ENCODE measurements around the gene CPNE5. TPM values are rescaled to one million over a fixed set of nuclear protein-coding genes. Genes with fewer than 3 reads are reported as not detected.
"Not testable (repeated sequence)": the region's sequence is repeated elsewhere in the genome, so short reads cannot be mapped to it uniquely, and the experiment has no call there.

CPNE5 gene
- total RNA-seq, 1 donor from 2014 or later, result 0.72 TPM

DNA sequence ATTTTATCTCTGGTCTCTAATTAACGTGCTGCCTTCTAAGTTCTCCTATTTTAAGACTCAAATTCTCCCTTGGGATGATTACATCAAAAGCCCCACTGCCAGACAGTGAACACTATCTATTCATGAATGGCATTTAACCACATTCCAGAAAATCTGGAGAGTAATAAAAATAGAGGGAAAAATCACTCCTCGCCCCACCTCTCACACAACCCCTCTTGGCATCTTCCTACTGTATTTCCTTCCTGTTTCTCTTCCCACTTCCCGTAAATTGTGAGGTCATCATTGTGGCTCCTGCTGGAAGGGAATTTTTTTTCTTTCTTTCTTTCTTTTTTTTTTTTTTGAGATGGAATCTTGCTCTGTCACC lies 110.1 kb downstream of the CPNE5 start:
- H3K4me3 Mint-ChIP-seq, result no peak overlapping the region
- DNase-seq (ENCODE audit: extremely low spot score, unreplicated experiment), result no peak
- peaks cover 34% of the 10 kb centered on the region for H3K4me1 Mint-ChIP-seq (ENCODE audit: unreplicated experiment)
- H3K36me3 Mint-ChIP-seq, result no peaks in the 10 kb centered on the region
- no peaks in the 10 kb centered on the region for H3K27me3 Mint-ChIP-seq
- H3K9me3 Mint-ChIP-seq, result no peaks in the 10 kb centered on the region
- TF ChIP-seq, protein P1, sequence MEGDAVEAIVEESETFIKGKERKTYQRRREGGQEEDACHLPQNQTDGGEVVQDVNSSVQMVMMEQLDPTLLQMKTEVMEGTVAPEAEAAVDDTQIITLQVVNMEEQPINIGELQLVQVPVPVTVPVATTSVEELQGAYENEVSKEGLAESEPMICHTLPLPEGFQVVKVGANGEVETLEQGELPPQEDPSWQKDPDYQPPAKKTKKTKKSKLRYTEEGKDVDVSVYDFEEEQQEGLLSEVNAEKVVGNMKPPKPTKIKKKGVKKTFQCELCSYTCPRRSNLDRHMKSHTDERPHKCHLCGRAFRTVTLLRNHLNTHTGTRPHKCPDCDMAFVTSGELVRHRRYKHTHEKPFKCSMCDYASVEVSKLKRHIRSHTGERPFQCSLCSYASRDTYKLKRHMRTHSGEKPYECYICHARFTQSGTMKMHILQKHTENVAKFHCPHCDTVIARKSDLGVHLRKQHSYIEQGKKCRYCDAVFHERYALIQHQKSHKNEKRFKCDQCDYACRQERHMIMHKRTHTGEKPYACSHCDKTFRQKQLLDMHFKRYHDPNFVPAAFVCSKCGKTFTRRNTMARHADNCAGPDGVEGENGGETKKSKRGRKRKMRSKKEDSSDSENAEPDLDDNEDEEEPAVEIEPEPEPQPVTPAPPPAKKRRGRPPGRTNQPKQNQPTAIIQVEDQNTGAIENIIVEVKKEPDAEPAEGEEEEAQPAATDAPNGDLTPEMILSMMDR (conservative IDR thresholded peaks at IDR 0.05), result no peak
- H3K27ac Mint-ChIP-seq, result no peak overlapping the region

DNA sequence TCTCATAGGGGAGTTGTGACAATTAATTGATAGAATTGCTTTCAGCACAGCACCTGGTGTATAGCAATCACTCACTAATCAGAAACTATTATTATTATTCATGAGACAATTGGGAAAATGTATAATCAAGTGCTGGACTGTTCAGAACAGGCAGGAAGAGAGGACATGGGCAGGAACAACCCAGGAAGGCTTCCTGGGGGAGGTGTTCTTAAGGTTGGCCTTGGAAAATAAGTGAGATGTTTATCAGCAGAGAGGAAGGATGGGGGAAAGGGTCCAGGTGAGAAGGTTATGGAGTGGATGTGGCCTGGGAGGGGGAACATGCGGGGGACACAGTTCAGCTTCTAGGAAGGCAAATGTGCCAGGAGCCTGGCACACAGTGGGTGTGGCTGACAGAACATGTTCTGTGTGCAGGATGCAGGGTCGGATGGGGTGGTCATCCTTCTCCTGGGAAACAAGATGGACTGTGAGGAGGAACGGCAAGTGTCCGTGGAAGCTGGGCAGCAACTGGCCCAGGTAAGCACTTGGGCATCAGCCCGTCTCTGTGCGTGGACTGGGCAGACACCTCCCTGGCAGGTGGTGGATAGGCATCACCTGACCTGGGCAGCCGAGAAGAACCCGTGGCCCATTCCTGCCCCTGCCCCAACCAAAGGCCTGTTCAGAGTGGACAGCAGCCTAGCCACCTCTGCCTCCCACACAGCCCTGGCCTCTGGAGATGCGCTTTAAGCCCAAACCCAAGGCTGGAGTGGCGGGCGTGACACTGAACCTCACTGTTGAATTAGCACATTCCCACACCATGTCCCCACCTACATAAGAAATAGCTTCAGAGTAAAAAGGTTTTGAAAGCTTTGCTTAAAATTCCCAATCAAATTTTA lies 110.7 kb downstream of the CPNE5 start:
- Mint-ChIP-seq H3K4me3 (no peak overlapping the region), H3K27ac (peak overlapping the region; percentile 40), H3K27me3 (no peaks in the 10 kb centered on the region), H3K36me3 (no peaks in the 10 kb centered on the region), H3K4me1 (ENCODE audit: unreplicated experiment) (peaks cover 34% of the 10 kb centered on the region), H3K9me3 (no peaks in the 10 kb centered on the region)
- DNase-seq (ENCODE audit: extremely low spot score, unreplicated experiment), result no peak
- TF ChIP-seq, protein P1 (conservative IDR thresholded peaks at IDR 0.05), result no peak

DNA sequence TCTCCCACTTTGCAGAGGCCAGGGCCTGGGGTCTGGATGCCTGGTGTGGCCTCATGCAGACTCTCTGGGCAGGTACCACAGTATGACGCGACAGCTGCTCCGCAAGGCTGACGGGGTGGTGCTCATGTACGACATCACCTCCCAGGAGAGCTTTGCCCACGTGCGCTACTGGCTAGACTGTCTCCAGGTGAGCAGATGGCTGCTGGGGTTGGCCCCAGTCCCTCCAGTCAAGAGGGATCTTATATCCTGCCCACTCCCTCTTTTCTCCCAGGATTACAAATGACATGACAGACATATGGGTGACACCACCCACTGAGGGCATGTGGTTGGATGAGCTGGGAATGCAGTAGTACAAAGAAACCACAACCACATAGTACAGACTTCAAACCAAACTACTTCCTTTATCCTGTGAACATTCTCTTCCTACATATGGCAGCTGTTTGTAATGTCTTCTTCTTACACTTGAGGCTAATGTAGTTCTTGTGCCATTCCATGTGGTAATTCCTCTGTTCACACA lies 111.7 kb downstream of the CPNE5 start:
- Mint-ChIP-seq H3K27ac (peak overlapping the region; percentile 54), H3K4me1 (ENCODE audit: unreplicated experiment) (peaks cover 34% of the 10 kb centered on the region), H3K4me3 (no peak overlapping the region), H3K27me3 (no peaks in the 10 kb centered on the region), H3K9me3 (no peaks in the 10 kb centered on the region), H3K36me3 (no peaks in the 10 kb centered on the region)
- TF ChIP-seq, protein P1 (conservative IDR thresholded peaks at IDR 0.05), result no peak
- DNase-seq (ENCODE audit: extremely low spot score, unreplicated experiment), result no peak

DNA sequence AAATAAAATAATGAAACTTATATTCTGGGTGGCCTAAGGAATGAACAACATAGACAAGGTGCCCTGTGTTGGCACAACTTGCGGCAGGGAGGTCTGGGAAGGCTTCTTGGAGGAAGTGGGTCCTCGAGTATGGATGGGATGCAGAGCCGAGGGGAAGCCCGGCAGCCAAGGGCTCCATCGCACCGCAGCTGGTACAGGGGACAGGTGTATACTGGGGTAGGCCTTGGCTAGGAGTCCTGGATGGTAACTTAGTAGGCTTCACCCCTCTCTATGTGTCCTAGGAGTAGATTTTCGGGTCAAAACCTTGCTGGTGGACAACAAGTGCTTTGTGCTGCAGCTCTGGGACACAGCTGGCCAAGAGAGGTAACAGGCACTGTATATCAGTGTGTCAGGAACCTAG lies 113.7 kb downstream of the CPNE5 start:
- Mint-ChIP-seq H3K4me1 (ENCODE audit: unreplicated experiment) (peaks cover 37% of the 10 kb centered on the region), H3K27me3 (no peaks in the 10 kb centered on the region), H3K36me3 (no peaks in the 10 kb centered on the region), H3K9me3 (no peaks in the 10 kb centered on the region), H3K4me3 (no peak overlapping the region), H3K27ac (peak overlapping the region; percentile 36)
- TF ChIP-seq, protein P1 (conservative IDR thresholded peaks at IDR 0.05), result no peak
- DNase-seq (ENCODE audit: extremely low spot score, unreplicated experiment), result no peak

DNA sequence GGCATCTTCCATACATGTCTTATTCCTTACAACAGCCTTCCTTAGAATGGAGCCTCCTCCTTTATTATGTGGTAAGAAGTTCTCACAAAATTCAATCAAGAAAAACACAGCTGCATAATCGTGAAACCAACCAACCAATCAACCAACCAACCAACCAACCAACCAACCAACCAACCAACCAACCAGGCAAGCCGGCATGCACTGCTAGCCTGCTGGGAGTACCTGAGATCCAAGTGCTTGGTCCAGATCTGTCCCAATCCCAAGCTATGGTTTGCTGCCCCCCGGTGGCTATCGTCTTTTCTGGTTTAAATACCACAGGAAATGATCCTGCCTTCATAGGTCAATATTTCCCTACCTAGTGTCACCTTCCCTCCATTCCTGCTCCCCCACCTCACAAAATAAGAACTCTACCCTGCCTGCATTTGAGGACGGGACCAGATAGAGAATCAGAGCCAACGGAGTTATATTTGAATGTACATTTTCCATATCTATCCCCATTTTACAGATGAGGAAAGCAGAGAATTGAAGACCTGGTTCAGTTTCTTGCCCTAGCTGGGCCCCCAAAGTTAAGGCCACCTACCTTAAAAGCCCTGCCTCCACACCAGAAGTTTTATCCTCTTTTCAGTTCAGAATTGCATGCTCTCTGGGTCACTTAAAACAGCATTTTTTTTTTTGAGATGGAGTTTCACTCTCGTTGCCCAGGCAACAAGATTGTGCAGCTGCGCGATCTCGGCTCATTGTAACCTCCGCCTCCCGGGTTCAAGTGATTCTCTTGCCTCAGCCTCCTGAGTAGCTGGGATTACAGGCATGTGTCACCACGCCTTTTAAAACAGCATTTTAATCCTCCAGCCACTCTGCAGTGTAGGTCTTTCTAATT lies 114.5 kb downstream of the CPNE5 start:
- no peak overlapping the region for H3K4me3 Mint-ChIP-seq
- H3K27ac Mint-ChIP-seq, result no peak overlapping the region
- no peaks in the 10 kb centered on the region for H3K9me3 Mint-ChIP-seq
- TF ChIP-seq, protein P1 (conservative IDR thresholded peaks at IDR 0.05), result peak; percentile 69
- H3K4me1 Mint-ChIP-seq (ENCODE audit: unreplicated experiment), result peaks cover 37% of the 10 kb centered on the region
- H3K36me3 Mint-ChIP-seq, result no peaks in the 10 kb centered on the region
- no peak for DNase-seq (ENCODE audit: extremely low spot score, unreplicated experiment)
- no peaks in the 10 kb centered on the region for H3K27me3 Mint-ChIP-seq

DNA sequence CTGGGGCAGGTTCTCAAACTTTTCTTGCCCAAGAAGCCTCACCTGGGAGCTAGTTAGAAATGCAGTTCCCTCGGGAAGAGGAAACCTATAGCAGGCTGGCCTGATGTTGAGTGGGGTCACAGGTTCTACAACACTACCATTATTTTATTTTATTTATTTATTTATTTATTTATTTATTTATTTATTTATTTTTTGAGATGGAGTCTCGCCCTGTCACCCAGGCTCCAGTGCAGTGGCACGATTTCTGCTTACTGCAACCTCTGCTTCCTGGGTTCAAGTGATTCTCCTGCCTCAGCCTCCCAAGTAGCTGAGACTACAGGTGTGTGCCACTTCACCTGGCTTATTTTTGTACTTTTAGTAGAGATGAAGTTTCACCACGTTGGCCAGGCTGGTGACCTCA lies 115.3 kb downstream of the CPNE5 start:
- DNase-seq (ENCODE audit: extremely low spot score, unreplicated experiment); H3K4me3 Mint-ChIP-seq; H3K27ac Mint-ChIP-seq; H3K36me3 Mint-ChIP-seq; H3K27me3 Mint-ChIP-seq; H3K9me3 Mint-ChIP-seq: not testable (repeated sequence)
- peaks cover 33% of the 10 kb centered on the region for H3K4me1 Mint-ChIP-seq (ENCODE audit: unreplicated experiment)
